Frontal cortex (tissue), 4 donors: Measurements from ENCODE around the gene RUSC2. TPM values are rescaled to one million over a fixed set of nuclear protein-coding genes. Genes with fewer than 3 reads are reported as not detected.
A peak's percentile ranks its signal among the peaks of the same experiment; 100 is the strongest.

Experiments
- DNase-seq, 2 donors: peaks; one replicate each; pipeline ENCODE4 v3.0.0; 2012; ENCODE audit warnings: low spot score in 2 of 2
- FAIRE-seq: peaks from 2 replicates; lab custom pipeline; 2012; peaks lifted over from hg19 to GRCh38; lab: Jason Lieb, UNC
- total RNA-seq: library from RNA; depleted of rRNA; stranded (reverse); fragments of >200 nt; gene quantifications from one replicate; pipeline ENCODE4 v1.2.3, GENCODE V29; 2014
- donor health status: control.
- donor health status: control.
- donor health status: control.

RUSC2 gene
- total RNA-seq: 50.5 TPM

GRCh38 chr9:35489313-35490154 is at the start of gene RUSC2:
TSS of gene RUSC2 (plus strand) at chr9:35490111. CDS start at chr9:35546522, 56,411 bp downstream.
- no peak for FAIRE-seq
- peak; percentile 72 to 78 for DNase-seq

- no peak for FAIRE-seq
- no peak for DNase-seq
Observed at GRCh38 chr9:35446012-35446411, 43.9 kb upstream of the RUSC2 start.

DNA sequence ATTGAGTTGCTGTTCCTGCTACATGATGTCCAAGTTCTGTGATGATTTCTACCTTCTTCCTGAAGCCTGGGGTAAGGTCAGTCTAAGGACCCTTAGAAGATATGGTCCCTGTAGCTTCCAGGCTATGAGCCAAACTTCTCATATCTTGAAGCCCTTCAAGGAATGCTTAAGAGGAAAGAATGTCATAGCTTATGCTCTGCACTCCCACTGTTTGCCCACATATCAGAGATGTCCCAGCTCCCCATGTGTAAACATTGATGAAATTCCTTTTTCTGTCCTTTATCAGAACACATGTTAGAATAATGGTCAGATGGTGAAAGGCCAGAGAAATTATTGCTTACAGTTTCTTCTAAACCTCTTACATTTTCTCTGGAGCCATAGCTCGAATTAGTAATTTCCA is 41.4 kb upstream of the RUSC2 start:
- FAIRE-seq (no peak), DNase-seq (no peak)

DNA sequence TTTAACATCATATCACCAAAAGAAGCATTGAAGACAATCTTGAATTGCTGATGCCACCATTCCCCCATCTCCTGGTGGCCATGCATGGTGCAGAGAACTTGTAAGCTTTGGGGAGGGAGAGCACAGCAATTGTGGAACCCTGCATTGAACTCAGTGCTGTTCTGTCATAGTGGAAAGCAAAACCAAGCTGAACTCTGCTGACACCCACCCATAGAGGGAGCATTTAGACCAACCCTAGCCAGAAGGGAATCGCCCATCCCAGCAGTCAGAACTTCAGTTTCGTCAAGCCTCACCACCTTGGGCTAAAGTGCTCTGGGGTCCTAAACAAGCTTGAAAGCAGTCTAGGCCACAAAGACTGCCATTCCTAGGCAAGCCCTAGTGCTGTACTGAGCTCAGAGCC is 37.4 kb upstream of the RUSC2 start:
- DNase-seq: no peak
- FAIRE-seq: no peak

- DNase-seq: no peak
- FAIRE-seq: no peak
Observed at GRCh38 chr9:35453786-35454185, 36.1 kb upstream of the RUSC2 start.

DNA sequence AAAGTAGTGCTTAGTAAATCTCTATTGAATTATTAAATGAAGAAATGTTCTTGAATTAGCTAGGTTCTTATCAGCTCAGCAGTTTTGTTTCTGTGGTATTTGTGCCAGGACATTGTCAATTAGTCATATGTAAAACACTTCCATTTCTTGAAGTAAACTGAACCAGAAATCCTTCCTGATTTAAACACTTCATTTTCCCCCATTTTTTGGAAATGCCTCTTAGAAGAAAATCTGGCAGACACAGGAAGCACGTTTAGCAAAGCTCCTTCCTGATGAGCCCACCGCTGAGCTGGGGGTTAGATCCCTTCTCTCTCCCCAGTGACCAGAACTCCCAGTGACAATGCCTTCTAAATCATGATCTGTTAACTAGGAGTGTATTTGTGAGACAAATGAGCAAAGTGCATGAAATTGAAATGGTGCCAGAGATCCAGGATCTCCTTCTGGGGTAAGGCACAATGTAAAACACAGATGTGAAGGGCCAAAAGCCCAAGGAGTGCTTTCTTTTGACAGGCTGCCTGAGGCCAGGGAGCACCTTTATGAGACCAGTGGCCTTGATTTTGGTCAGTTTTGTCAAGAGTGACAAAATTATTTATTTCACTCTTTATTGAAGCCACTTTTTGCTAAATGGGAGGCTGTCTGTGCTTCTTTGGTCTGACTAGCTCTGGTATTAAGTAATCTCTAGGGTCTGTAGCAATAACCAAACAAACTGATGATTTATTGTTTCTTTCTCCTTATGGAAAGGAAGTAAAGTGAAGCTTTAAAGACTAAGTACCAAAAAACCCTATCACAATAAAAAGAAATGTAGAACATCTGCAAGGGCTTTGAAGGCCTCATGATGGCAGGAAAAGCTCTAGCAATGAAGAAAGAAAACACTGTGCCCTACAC is 25.5 kb upstream of the RUSC2 start:
- FAIRE-seq: no peak
- no peak for DNase-seq

DNA sequence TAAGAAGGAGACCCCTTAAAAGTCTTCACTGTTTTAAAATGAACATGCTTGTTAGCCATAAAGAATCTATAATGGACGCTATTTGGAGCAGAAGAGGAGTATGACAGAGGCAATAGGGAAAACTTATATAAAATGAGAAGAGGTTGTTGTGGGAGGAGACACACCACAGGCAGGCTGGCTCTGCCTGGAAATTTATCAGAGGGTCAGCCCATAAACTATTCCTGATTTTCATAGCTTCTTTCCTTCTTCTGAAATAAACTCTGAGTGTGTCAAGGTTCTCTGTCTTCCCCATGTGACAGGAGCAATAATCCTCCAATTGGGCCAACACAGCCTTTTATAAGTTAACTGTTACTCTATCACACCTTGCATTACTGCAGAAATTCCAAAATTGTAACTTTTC is 19.6 kb upstream of the RUSC2 start:
- FAIRE-seq: no peak
- DNase-seq: no peak

DNA sequence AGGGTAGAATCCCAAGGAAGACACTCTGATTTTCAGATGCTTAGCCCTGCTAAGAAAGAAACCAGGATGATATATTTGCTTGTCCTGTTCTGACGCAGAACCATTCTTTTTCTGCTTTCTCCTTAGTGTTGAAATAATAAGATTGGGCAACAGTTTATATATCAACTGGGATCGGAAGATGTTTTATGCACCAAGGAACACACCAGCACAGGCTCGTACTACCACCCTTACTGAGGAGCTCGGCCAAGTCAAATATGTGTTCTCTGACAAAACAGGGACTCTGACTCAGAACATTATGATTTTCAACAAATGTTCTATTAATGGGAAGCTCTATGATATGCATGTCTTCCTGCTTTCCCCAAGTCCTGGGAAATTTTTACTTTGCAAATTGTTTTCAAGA is 19.0 kb upstream of the RUSC2 start:
- FAIRE-seq (no peak), DNase-seq (no peak)

GRCh38 chr9:35476596-35476995 is 13.3 kb upstream of the RUSC2 start:
- DNase-seq (no peak), FAIRE-seq (no peak)

DNA sequence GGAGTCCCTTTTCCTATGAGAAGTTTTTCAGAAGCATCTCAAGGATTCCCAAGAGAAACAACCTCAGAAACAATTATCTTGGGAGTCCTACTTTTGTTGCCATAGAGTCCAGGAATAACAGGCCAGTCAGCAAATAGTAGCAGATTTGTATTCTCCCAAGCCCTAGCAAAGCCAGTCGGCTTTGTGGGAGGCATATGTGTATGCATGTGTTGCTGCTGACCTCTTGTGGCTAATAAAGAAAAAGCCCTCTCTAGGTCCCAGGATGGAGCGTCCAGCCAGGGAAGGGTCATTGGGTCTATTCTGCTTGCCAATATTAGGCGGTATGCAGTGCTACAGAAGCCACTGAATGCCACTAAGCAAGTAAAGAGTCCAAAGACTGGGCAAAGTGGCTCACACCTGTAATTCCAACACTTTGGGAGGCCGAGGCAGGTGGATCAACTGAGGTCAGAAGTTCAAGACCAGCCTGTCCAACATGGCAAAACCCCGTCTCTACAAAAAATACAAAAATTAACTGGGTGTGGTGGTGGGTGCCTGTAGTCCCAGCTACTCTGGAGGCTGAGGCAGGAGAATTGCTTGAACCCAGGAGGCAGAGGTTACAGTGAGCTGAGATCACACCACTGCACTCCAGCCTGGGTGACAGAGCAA is 12.6 kb upstream of the RUSC2 start:
- FAIRE-seq: peak; percentile 24
- peak; percentile 39 to 74 for DNase-seq

- FAIRE-seq: no peak
- no peak for DNase-seq
Observed at GRCh38 chr9:35478871-35479270, 11.0 kb upstream of the RUSC2 start.

DNA sequence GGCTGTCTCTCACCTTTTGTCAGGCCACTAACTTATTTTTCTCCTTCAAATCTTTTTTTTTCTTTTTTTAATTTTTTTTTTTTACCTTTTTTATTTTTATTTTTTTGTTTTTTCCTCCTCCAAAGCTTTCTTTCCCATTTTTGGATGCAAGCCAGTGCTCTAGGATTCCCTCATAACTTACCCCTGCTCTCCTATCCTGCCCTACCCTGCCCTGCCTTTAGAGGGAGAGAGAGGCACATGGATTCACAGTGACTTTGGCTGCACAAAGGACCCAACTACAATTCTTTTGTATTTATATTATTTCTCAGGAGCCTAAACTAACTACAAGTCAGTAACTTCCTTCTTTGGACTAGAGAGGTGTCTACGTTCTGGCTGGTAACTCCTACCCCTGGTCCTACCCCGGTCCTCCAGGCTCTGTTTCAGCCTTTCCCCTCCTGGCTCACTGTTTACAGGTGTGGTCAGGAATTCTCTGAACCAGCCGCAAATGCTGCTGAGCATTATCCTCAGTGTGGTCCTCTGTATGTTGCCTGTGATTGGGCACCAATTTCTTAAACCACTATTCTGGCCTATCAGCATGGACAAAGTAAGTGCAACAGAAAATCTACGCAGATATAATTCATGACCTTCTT is 8.4 kb upstream of the RUSC2 start:
- FAIRE-seq (no peak), DNase-seq (peak in 1 of 2 donors; percentile 26)

DNA sequence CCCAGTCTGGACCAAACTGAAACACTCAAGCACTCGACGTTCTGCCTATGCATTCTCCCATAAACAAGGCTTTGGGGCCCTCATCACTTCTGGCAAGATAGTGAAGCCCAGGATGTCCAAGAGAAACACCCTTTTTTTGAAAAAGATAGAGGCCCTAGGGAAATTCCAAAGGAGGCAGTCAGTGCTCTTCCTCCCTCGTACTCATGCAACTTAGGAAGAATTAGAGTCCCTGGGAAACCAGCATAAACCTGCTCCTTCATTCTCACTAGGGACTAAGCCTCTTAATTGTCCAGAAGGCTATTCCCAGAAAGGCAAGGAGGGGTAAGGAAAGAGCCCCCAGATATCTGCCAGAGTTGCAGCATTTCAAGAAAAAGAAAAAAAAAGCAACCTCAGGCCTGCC is 7.8 kb upstream of the RUSC2 start:
- DNase-seq (no peak), FAIRE-seq (no peak)

- no peak for FAIRE-seq
- DNase-seq: no peak
Observed at GRCh38 chr9:35484406-35484805, 5.5 kb upstream of the RUSC2 start.

- FAIRE-seq: no peak
- no peak for DNase-seq
Observed at GRCh38 chr9:35487081-35487480, 2.8 kb upstream of the RUSC2 start.

GRCh38 chr9:35488021-35488420 is 1.9 kb upstream of the RUSC2 start:
- FAIRE-seq: no peak
- DNase-seq: no peak

GRCh38 chr9:35488566-35489312 is 1.2 kb upstream of the RUSC2 start:
- DNase-seq (no peak), FAIRE-seq (no peak)

- FAIRE-seq (no peak), DNase-seq (peak; percentile 29 to 45)
Observed at GRCh38 chr9:35490155-35490909, 421 bp downstream of the RUSC2 start.
